ENCODE results near the gene TMEM120B. TPM values are rescaled to one million over a fixed set of nuclear protein-coding genes. Genes with fewer than 3 reads are reported as not detected.

TMEM120B gene
- total RNA-seq, 1 experiment from 2014 or later, result 20.5 TPM

GRCh38 chr12:121817648-121818043 lies 105.1 kb downstream of the TMEM120B start:
- POLR2A ChIA-PET, result no interaction called here
- Histone ChIP-seq H3K9me2 (ENCODE audit: insufficient read depth) (no peaks in the 10 kb centered on the region), H3K27me3 (ENCODE audit: insufficient read depth, low read length) (no peaks in the 10 kb centered on the region), H3K9me3 (ENCODE audit: control insufficient read depth in 1 of 2, insufficient read depth in 1 of 2, low read depth in 1 of 2, low read length in 2 of 2) (no peaks in the 10 kb centered on the region), H3K36me3 (ENCODE audit: control insufficient read depth in 1 of 2, insufficient read depth in 2 of 2, low read length in 2 of 2) (peaks cover 33 to 35% of the 10 kb centered on the region in 2 experiments; a peak in 3 of 4 replicates), H2AFZ (ENCODE audit: low read depth, low read length, poor library complexity, severe bottlenecking) (no peak overlapping the region), H3K27ac (ENCODE audit: low read depth, low read length) (no peak overlapping the region), H3K79me2 (ENCODE audit: insufficient read depth, low read length) (peaks cover 30% of the 10 kb centered on the region), H3K4me1 (ENCODE audit: control insufficient read depth in 1 of 2, insufficient read depth in 2 of 2, low read length in 2 of 2) (peaks cover 0 to 6% of the 10 kb centered on the region in 2 experiments; a peak in 2 of 4 replicates), H3K9ac (ENCODE audit: low read length) (no peak overlapping the region), H3K4me3 (replicated peaks in 1 of 2; ENCODE audit: low read depth in 1 of 2, low read length in 2 of 2) (no peak overlapping the region), H4K20me1 (ENCODE audit: insufficient read depth) (no peaks in the 10 kb centered on the region), H3K4me2 (ENCODE audit: low read length) (no peak overlapping the region)
- RAD21 ChIA-PET (ENCODE audit: low non-redundant PET in 1 of 2, low total read pairs in 2 of 2, uncharacterized antibody in 2 of 2, unreplicated experiment in 2 of 2), result no interaction called here
- TF ChIP-seq SRF (IDR thresholded peaks at IDR 0.05; ENCODE audit: low read depth) (no peak), EZH2 (IDR thresholded peaks at IDR 0.05) (no peak), POLR2AphosphoS5 (IDR thresholded peaks at IDR 0.05; ENCODE audit: low read depth, low read length) (no peak), ATF3 (IDR thresholded peaks at IDR 0.05) (no peak), SP1 (IDR thresholded peaks at IDR 0.05; ENCODE audit: low read depth) (no peak), EGR1 (IDR thresholded peaks at IDR 0.05; ENCODE audit: low read depth) (no peak), CEBPB (IDR thresholded peaks at IDR 0.05; ENCODE audit: low read depth) (no peak), ZNF274 (IDR thresholded peaks at IDR 0.05; ENCODE audit: low read depth, low read length) (no peak), ZBTB33 (IDR thresholded peaks at IDR 0.05; ENCODE audit: extremely low read depth, insufficient replicate concordance, low read length) (no peak), YY1 (IDR thresholded peaks at IDR 0.05; ENCODE audit: extremely low read depth, insufficient replicate concordance, low read depth, low read length) (no peak), FOSL1 (IDR thresholded peaks at IDR 0.05; ENCODE audit: low read depth) (no peak), JUND (IDR thresholded peaks at IDR 0.05) (no peak), EZH2phosphoT487 (IDR thresholded peaks at IDR 0.05; ENCODE audit: borderline replicate concordance) (no peak)
- CTCF ChIA-PET, result no interaction called here
- BruUV-seq (replicated peaks), result no TSS peak
- DNase-seq (ENCODE audit: low read depth, low spot score), result no peak
- intact Hi-C loops (cut with micrococcal nuclease), result no loop called here
- ATAC-seq, result no peak

Measured in HCT116 (cell line).